ENCODE measurements around the gene AGAP2. TPM values are rescaled to one million over a fixed set of nuclear protein-coding genes. Genes with fewer than 3 reads are reported as not detected.
A peak's percentile ranks its signal among the peaks of the same experiment; 100 is the strongest.

AGAP2 gene
- total RNA-seq, 3 donors from 2014 or later: 1.3 to 2.7 (median 2.2) TPM

DNA sequence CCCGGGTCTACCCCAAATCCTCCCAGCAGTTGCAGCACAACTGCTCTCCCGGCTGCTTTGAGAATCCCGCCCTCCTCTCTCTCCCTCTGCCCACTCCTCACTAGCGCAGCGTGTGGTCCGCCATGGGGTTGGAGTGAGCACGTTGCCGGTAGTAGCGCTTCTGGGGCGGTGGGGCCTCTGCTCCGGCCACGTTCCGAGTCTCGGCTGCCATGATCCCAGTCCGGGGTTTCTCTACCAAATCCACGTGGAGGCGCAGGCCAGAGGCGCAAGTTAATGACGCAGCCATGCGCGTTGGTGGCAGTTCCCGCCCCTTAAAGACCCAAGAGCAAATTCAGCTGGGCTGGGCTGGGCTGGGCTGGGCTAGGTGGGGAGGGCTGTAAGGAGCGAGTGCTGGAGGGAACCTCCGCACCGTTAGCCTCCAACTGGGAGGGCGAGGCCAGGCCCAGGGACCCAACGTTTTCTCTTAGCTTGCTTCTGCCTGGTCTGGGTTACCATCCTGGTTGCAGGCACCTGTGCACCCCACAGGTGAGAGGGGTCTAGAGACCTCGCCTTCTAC is 33.4 kb upstream of the AGAP2 start, which contains the start of gene METTL1:
Gene METTL1, minus strand, starts transcription at position 233 of the 556 bp plus-strand sequence. Its CDS starts 22 bp downstream, at position 211.
- Histone ChIP-seq H3K4me1 (ENCODE audit: low read depth) (peaks cover 16% of the 10 kb centered on the region), H3K9me3 (no peaks in the 10 kb centered on the region), H3K36me3 (ENCODE audit: low read depth) (no peaks in the 10 kb centered on the region), H3K4me3 (peak within 1 kb of the TSS; percentile 50)
- TF ChIP-seq, protein P1, sequence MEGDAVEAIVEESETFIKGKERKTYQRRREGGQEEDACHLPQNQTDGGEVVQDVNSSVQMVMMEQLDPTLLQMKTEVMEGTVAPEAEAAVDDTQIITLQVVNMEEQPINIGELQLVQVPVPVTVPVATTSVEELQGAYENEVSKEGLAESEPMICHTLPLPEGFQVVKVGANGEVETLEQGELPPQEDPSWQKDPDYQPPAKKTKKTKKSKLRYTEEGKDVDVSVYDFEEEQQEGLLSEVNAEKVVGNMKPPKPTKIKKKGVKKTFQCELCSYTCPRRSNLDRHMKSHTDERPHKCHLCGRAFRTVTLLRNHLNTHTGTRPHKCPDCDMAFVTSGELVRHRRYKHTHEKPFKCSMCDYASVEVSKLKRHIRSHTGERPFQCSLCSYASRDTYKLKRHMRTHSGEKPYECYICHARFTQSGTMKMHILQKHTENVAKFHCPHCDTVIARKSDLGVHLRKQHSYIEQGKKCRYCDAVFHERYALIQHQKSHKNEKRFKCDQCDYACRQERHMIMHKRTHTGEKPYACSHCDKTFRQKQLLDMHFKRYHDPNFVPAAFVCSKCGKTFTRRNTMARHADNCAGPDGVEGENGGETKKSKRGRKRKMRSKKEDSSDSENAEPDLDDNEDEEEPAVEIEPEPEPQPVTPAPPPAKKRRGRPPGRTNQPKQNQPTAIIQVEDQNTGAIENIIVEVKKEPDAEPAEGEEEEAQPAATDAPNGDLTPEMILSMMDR (IDR thresholded peaks at IDR 0.05): no peak
- intact Hi-C loops (cut with DNase I, micrococcal nuclease): no loop called here
- ATAC-seq (peak; percentile 96), DNase-seq (peak; percentile 95 to 97 (median 97))

DNA sequence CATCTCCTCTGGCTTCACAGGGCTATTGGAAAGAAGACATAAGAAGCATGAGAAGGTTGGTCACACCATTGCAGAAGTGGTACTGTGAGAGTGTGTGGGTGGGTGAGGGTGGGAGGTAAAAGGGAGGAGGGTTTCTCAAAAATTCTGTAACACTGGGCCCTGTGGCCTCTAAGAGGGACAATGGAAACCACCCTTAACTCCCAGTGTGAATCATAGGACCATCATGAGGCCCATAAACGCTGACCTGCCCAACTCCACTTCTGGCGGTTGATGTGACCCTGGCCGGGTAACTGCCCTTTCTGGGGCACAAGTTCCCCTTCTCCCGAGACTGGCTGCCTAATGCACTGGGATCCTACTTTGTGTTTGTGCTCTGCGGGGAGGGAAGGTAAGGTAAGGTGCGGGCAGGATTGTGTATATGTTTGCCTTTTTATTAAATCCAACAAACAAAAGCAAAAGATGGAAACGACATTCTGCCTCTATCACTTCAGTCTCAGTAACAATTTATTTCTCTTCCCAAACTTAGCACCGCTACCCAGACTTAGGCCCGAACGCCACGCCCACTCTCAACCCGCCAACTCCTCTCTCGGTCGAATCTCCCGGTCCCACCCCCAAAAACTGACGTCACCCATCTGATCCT is 32.8 kb upstream of the AGAP2 start:
- intact Hi-C loops (cut with DNase I, micrococcal nuclease): no loop called here
- H3K4me1 ChIP-seq (ENCODE audit: low read depth): peaks cover 22% of the 10 kb centered on the region
- TF ChIP-seq, protein P1 (IDR thresholded peaks at IDR 0.05): no peak
- peak; percentile 69 for ATAC-seq
- no peaks in the 10 kb centered on the region for H3K9me3 ChIP-seq
- no peaks in the 10 kb centered on the region for H3K36me3 ChIP-seq (ENCODE audit: low read depth)
- H3K4me3 ChIP-seq: peak overlapping the region; percentile 50
- peak; percentile 86 to 92 (median 91) for DNase-seq

DNA sequence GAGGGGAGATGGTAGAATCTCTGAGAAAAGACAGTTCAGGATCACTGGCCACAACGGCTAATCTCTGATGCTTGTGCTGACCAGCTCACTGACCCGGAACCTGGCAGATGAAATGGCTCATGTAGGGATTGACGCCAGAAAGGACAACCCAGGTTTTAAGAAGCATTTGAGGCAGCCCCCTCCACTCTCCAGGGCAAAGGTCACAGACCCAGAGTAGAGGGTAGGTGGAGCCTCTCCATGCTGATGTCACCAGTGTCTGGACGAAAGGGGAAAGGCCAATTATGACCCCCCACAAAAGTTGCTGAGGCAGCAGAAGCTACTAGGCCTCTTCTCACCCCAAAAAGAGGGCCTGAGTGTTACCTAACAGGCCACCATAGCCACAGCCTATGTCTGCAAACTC is 32.2 kb upstream of the AGAP2 start:
- Histone ChIP-seq H3K36me3 (ENCODE audit: low read depth) (no peaks in the 10 kb centered on the region), H3K9me3 (no peaks in the 10 kb centered on the region), H3K4me1 (ENCODE audit: low read depth) (peaks cover 28% of the 10 kb centered on the region), H3K4me3 (no peak overlapping the region)
- intact Hi-C loops (cut with DNase I, micrococcal nuclease): no loop called here
- ATAC-seq (no peak), DNase-seq (no peak)
- TF ChIP-seq, protein P1 (IDR thresholded peaks at IDR 0.05): no peak

DNA sequence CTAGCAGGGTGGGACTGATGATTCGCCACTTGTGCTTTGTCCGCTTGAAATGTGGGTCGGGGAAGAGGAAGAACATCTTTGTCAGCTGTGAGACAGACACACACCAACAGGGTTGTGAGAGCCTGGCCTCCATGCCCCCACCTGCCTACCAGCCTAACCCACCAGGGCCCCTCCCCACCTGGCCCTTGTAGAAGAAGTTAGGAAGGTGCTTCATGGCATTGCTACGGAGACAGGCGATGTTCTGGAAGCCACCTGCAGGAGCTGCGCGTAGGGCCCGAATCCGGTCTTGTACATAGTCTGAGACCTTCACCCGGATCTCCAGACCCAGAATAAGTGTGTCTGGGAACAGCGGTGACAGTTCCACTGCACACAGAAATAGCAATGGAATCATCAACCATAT is 31.1 kb upstream of the AGAP2 start:
- DNase-seq: no peak
- intact Hi-C loops (cut with DNase I, micrococcal nuclease): no loop called here
- Histone ChIP-seq H3K4me3 (no peak overlapping the region), H3K4me1 (ENCODE audit: low read depth) (peaks cover 34% of the 10 kb centered on the region), H3K9me3 (no peaks in the 10 kb centered on the region), H3K36me3 (ENCODE audit: low read depth) (no peaks in the 10 kb centered on the region)
- TF ChIP-seq, protein P1 (IDR thresholded peaks at IDR 0.05): no peak
- ATAC-seq: no peak

DNA sequence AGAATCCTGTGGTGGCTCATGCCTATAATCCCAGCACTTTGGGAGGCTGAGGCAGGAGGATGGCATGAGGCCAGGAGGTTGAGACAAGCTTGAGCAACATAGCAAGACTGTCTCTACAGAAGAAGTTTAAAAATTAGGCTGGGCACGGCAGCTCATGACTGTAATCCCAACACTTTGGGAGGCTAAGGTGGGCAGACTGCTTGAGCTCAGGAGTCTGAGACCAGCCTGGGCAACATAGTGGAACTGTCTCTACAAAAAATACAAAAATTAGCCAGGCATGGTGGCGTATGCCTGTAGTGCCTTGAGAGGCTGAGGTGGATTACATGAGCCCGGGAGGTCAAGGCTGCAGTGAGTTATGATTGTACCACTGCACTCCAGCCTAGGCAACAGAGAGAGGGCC is 29.3 kb upstream of the AGAP2 start:
- H3K4me1 ChIP-seq (ENCODE audit: low read depth): peaks cover 28% of the 10 kb centered on the region
- DNase-seq: no peak
- H3K4me3 ChIP-seq: no peak overlapping the region
- no peaks in the 10 kb centered on the region for H3K36me3 ChIP-seq (ENCODE audit: low read depth)
- intact Hi-C loops (cut with DNase I, micrococcal nuclease): no loop called here
- H3K9me3 ChIP-seq: no peaks in the 10 kb centered on the region
- TF ChIP-seq, protein P1 (IDR thresholded peaks at IDR 0.05): no peak
- ATAC-seq: no peak

Data from mucosa of descending colon (tissue), 3 donors.